K562 (cell line): ENCODE measurements around the gene MRPL30. TPM values are rescaled to one million over a fixed set of nuclear protein-coding genes. Genes with fewer than 3 reads are reported as not detected.
A peak's percentile ranks its signal among the peaks of the same experiment; 100 is the strongest.

Source experiments
- CXXC5 ChIP-seq: fragments of 250-450 bp; sonication (Bioruptor Pico); IDR thresholded peaks from 2 replicates; pipeline ENCODE4 v1.8.0; 2022; ENCODE audit warnings: inconsistent platforms, mild to moderate bottlenecking, moderate library complexity
- DACH1 ChIP-seq: fragments of 450-650 bp; IDR thresholded peaks from 2 replicates; pipeline ENCODE4 v1.6.1; 2018; ENCODE audit not compliant: partially characterized antibody
- EZH2 ChIP-seq: IDR thresholded peaks from 2 replicates; pipeline ENCODE4 v1.6.1; 2012; ENCODE audit warnings: low read depth, mild to moderate bottlenecking, inconsistent platforms, low read length, borderline replicate concordance
- FOSL1 ChIP-seq: fragments of 200-800 bp; sonication (Bioruptor generic); conservative IDR thresholded peaks from 2 replicates; pipeline ENCODE4 v1.6.1; 2016; ENCODE audit warnings: missing genetic modification characterization, missing compliant biosample characterization
- HNRNPK ChIP-seq: fragments of 200-400 bp; formaldehyde crosslinking; IDR thresholded peaks from one replicate; pipeline ENCODE4 v1.6.1; 2018; ENCODE audit warnings: mild to moderate bottlenecking, low read depth, low read length; ENCODE audit not compliant: poor library complexity, severe bottlenecking
- SMARCA4 ChIP-seq: fragments of 450-650 bp; IDR thresholded peaks from 2 replicates; pipeline ENCODE4 v1.6.1; 2016
- SMARCE1 ChIP-seq: fragments of 450-650 bp; IDR thresholded peaks from 2 replicates; pipeline ENCODE4 v1.7.1; 2016; ENCODE audit warnings: mild to moderate bottlenecking
- STAT5B ChIP-seq: fragments of 250-450 bp; sonication (Bioruptor Pico); IDR thresholded peaks from 2 replicates; pipeline ENCODE4 v1.8.0; 2021; ENCODE audit warnings: mild to moderate bottlenecking, inconsistent platforms
- XRCC5 ChIP-seq: fragments of 200-400 bp; formaldehyde crosslinking; IDR thresholded peaks from 2 replicates; pipeline ENCODE4 v1.6.1; 2017; ENCODE audit warnings: low read depth, mild to moderate bottlenecking, low read length
- ZNF778 ChIP-seq: fragments of 450-650 bp; formaldehyde crosslinking; IDR thresholded peaks from 2 replicates; pipeline ENCODE4 v1.4.0; 2020; ENCODE audit warnings: mild to moderate bottlenecking, moderate library complexity
- ZNF79 ChIP-seq: fragments of 250-450 bp; sonication (Bioruptor Pico); IDR thresholded peaks from 2 replicates; pipeline ENCODE4 v1.4.0; 2020; ENCODE audit warnings: low read depth, mild to moderate bottlenecking, moderate library complexity
- polyA plus RNA-seq, 8 experiments: library from polyadenylated mRNA; depleted of rRNA in 4 of 8; stranded (reverse) in 5 of 8; unstranded in 3 of 8; fragments of >200 nt; fragmentation: Nextera tagmentation in 2 of 8; fragmentation: Illumina TruSeq in 1 of 8; extraction: Ambion mirVana in 2 of 8; extraction: Trizol in 1 of 8; gene quantifications; 2 replicates each; pipeline versions ENCODE4 v1.2.1 to v1.2.3, GENCODE V29; 2011 to 2014; ENCODE audit warnings: inconsistent platforms in 1 of 8, missing spikeins in 1 of 8
- total RNA-seq, 7 experiments: library from RNA; depleted of rRNA in 6 of 7; stranded (reverse); fragments of >200 nt in 6 of 7; fragmentation: Illumina TruSeq in 2 of 7; extraction: Trizol in 2 of 7; gene quantifications; 2 replicates each; pipeline versions ENCODE4 v1.2.1 to v1.2.3, GENCODE V29; 2011 to 2021; ENCODE audit warnings: low replicate concordance in 1 of 7
- TF ChIP-seq, protein P1 (sequence below): fragments of 250-450 bp; sonication (Bioruptor Pico); IDR thresholded peaks from 2 replicates; pipeline ENCODE4 v1.8.0; 2021; ENCODE audit warnings: mild to moderate bottlenecking, moderate library complexity
- TF ChIP-seq, protein P2 (sequence below), 2 experiments: fragments of 200-800 bp in 1 of 2; sonication (Bioruptor generic) in 1 of 2; sonication (generic) in 1 of 2; formaldehyde crosslinking in 1 of 2; IDR thresholded peaks in 1 of 2; conservative IDR thresholded peaks in 1 of 2; 2 replicates each; pipeline versions ENCODE4 v1.5.0 to v1.6.1; 2016 to 2020; ENCODE audit warnings: missing compliant biosample characterization in 1 of 2, missing genetic modification characterization in 1 of 2, missing genetic modification reagents in 1 of 2
- TF ChIP-seq, protein P3 (sequence below): fragments of 450-650 bp; IDR thresholded peaks from 2 replicates; pipeline ENCODE4 v1.6.1; 2016
- TF ChIP-seq, protein P4 (sequence below), 2 experiments: fragments of 450-650 bp in 1 of 2; sonication (generic) in 1 of 2; formaldehyde crosslinking in 1 of 2; IDR thresholded peaks in 1 of 2; conservative IDR thresholded peaks in 1 of 2; 2 replicates each; pipeline versions ENCODE4 v1.6.1 to v1.8.1; 2016 to 2023; ENCODE audit warnings: mild to moderate bottlenecking in 2 of 2, moderate library complexity in 2 of 2, inconsistent platforms in 1 of 2, missing genetic modification reagents in 1 of 2
- TF ChIP-seq, protein P5 (sequence below): fragments of 250-450 bp; sonication (Bioruptor Pico); IDR thresholded peaks from 2 replicates; pipeline ENCODE4 v1.5.0; 2021
- TF ChIP-seq, protein P6 (sequence below): fragments of 200-800 bp; sonication (Bioruptor generic); IDR thresholded peaks from 2 replicates; pipeline ENCODE4 v1.6.1; 2017; ENCODE audit warnings: missing genetic modification characterization, missing compliant biosample characterization

The MRPL30 gene
- total and polyA plus RNA-seq, 9 of the 15 experiments (the other 6 are each of a cell fraction or from before 2014, with no cell fraction given), result 63.3 to 130 (median 87.0) TPM

DNA sequence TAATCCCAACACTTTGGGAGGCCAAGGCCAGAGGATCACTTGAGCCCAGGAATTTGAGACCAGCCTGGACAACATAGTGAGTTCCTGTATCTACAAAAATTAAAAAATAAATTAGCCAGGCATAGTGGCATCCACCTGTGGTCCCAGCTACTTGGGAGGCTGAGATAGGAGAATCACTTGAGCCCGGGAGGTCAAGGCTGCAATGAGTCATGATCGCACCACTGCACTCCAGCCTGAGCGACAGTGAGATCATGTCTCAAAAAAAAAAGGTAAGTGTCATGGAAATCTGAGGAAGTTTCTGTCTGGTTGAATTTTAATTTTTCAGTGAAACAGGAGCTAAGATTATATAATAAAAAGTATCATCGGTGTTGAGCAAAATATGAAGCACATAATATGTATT, 42.0 kb upstream of the MRPL30 start (continued):
- no peak for TF ChIP-seq CXXC5 (CRISPR knock-in tag)
- TF ChIP-seq, protein P1, sequence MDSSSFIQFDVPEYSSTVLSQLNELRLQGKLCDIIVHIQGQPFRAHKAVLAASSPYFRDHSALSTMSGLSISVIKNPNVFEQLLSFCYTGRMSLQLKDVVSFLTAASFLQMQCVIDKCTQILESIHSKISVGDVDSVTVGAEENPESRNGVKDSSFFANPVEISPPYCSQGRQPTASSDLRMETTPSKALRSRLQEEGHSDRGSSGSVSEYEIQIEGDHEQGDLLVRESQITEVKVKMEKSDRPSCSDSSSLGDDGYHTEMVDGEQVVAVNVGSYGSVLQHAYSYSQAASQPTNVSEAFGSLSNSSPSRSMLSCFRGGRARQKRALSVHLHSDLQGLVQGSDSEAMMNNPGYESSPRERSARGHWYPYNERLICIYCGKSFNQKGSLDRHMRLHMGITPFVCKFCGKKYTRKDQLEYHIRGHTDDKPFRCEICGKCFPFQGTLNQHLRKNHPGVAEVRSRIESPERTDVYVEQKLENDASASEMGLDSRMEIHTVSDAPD (CRISPR knock-in tag), result no peak
- TF ChIP-seq ZNF79 (CRISPR knock-in tag), result no peak
- TF ChIP-seq, protein P2, sequence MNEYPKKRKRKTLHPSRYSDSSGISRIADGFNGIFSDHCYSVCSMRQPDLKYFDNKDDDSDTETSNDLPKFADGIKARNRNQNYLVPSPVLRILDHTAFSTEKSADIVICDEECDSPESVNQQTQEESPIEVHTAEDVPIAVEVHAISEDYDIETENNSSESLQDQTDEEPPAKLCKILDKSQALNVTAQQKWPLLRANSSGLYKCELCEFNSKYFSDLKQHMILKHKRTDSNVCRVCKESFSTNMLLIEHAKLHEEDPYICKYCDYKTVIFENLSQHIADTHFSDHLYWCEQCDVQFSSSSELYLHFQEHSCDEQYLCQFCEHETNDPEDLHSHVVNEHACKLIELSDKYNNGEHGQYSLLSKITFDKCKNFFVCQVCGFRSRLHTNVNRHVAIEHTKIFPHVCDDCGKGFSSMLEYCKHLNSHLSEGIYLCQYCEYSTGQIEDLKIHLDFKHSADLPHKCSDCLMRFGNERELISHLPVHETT (CRISPR knock-in tag; conservative IDR thresholded peaks at IDR 0.05 in 1 of 2, IDR thresholded peaks at IDR 0.05 in 1 of 2), result no peak
- TF ChIP-seq, protein P3, sequence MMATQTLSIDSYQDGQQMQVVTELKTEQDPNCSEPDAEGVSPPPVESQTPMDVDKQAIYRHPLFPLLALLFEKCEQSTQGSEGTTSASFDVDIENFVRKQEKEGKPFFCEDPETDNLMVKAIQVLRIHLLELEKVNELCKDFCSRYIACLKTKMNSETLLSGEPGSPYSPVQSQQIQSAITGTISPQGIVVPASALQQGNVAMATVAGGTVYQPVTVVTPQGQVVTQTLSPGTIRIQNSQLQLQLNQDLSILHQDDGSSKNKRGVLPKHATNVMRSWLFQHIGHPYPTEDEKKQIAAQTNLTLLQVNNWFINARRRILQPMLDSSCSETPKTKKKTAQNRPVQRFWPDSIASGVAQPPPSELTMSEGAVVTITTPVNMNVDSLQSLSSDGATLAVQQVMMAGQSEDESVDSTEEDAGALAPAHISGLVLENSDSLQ, result no peak
- TF ChIP-seq, protein P4, sequence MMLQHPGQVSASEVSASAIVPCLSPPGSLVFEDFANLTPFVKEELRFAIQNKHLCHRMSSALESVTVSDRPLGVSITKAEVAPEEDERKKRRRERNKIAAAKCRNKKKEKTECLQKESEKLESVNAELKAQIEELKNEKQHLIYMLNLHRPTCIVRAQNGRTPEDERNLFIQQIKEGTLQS (IDR thresholded peaks at IDR 0.05), result peak; percentile 82
- TF ChIP-seq, protein P4 (CRISPR knock-in tag; conservative IDR thresholded peaks at IDR 0.05), result no peak
- TF ChIP-seq FOSL1 (tag), result peak; percentile 56
- TF ChIP-seq, protein P5, sequence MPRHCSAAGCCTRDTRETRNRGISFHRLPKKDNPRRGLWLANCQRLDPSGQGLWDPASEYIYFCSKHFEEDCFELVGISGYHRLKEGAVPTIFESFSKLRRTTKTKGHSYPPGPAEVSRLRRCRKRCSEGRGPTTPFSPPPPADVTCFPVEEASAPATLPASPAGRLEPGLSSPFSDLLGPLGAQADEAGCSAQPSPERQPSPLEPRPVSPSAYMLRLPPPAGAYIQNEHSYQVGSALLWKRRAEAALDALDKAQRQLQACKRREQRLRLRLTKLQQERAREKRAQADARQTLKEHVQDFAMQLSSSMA (CRISPR knock-in tag), result no peak
- TF ChIP-seq, protein P6, sequence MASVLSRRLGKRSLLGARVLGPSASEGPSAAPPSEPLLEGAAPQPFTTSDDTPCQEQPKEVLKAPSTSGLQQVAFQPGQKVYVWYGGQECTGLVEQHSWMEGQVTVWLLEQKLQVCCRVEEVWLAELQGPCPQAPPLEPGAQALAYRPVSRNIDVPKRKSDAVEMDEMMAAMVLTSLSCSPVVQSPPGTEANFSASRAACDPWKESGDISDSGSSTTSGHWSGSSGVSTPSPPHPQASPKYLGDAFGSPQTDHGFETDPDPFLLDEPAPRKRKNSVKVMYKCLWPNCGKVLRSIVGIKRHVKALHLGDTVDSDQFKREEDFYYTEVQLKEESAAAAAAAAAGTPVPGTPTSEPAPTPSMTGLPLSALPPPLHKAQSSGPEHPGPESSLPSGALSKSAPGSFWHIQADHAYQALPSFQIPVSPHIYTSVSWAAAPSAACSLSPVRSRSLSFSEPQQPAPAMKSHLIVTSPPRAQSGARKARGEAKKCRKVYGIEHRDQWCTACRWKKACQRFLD (CRISPR knock-in tag), result no peak
- TF ChIP-seq XRCC5, result no peak
- TF ChIP-seq HNRNPK, result no peak
- TF ChIP-seq DACH1, result no peak
- TF ChIP-seq SMARCA4, result 0 out of 2 replicates have a peak, but pooled peaks have one; percentile 35
- 0 out of 2 replicates have a peak, but pooled peaks have one; percentile 22 for TF ChIP-seq SMARCE1
- TF ChIP-seq ZNF778 (CRISPR knock-in tag), result no peak
- TF ChIP-seq STAT5B, result no peak
- no peak for TF ChIP-seq EZH2
